Ectodermal cell (in vitro differentiated cells): ENCODE results near the gene TFDP1. TPM values are rescaled to one million over a fixed set of nuclear protein-coding genes. Genes with fewer than 3 reads are reported as not detected.

Source experiments
- H3K27ac ChIP-seq: 2 replicates; pipeline ENCODE4 v1.7.0; 2013; ENCODE audit warnings: mild to moderate bottlenecking, low read depth, low read length; ENCODE audit not compliant: insufficient read depth, poor library complexity, severe bottlenecking
- H3K27me3 ChIP-seq: 2 replicates; pipeline ENCODE4 v1.7.0; 2013; ENCODE audit warnings: mild to moderate bottlenecking, low read length; ENCODE audit not compliant: insufficient read depth, control insufficient read depth, poor library complexity, severe bottlenecking
- H3K36me3 ChIP-seq: one replicate; pipeline ENCODE4 v1.7.0; 2013; ENCODE audit warnings: low read length; ENCODE audit not compliant: control insufficient read depth, insufficient read depth
- H3K4me1 ChIP-seq: one replicate; pipeline ENCODE4 v1.7.0; 2013; ENCODE audit warnings: low read length; ENCODE audit not compliant: control insufficient read depth, insufficient read depth
- H3K4me3 ChIP-seq: 2 replicates; pipeline ENCODE4 v1.7.0; 2013; ENCODE audit warnings: low read depth, low read length, control low read depth; ENCODE audit not compliant: insufficient read depth
- H3K9me3 ChIP-seq: 2 replicates; pipeline ENCODE4 v1.7.0; 2013; ENCODE audit warnings: mild to moderate bottlenecking, low read length, moderate library complexity; ENCODE audit not compliant: control insufficient read depth
- WGBS, 2 experiments: methylation state at CpG; one replicate each; pipeline ENCODE4 v1.1.7; 2013; ENCODE audit warnings: missing lambda C conversion rate in 2 of 2; 5-methylcytosine and 5-hydroxymethylcytosine counted together
- polyA plus RNA-seq, 4 experiments: library from polyadenylated mRNA; stranded (reverse); fragments of 50-300 nt; gene quantifications; one replicate each; pipeline ENCODE4 v1.2.3, GENCODE V29; 2013

The TFDP1 gene
- 118 TPM for polyA plus RNA-seq (2013, experiment 1 of 4)
- polyA plus RNA-seq (2013, experiment 2 of 4): 108 TPM
- polyA plus RNA-seq (2013, experiment 3 of 4): 92.3 TPM
- polyA plus RNA-seq (2013, experiment 4 of 4): 96.5 TPM

GRCh38 chr13:113584205-113584869, at the start of gene TFDP1:
Gene TFDP1 (plus strand): TSS chr13:113584753. CDS start chr13:113585838, 1,085 bp downstream.
- Histone ChIP-seq H3K9me3 (no peaks in the 10 kb centered on the region), H3K4me1 (peaks cover 10% of the 10 kb centered on the region), H3K27ac (peak within 1 kb of the TSS; percentile 16), H3K4me3 (peak within 1 kb of the TSS; percentile 68), H3K27me3 (no peaks in the 10 kb centered on the region), H3K36me3 (peaks cover 8% of the 10 kb centered on the region)
- WGBS, 2 experiments: 5% methylated on average over 92 of the region's 92 CpGs

GRCh38 chr13:113535381-113535781, 49.2 kb upstream of the TFDP1 start:
- 96% methylated on average over 13 of the region's 13 CpGs for WGBS, 2 experiments
- no peak overlapping the region for H3K4me3 ChIP-seq
- H3K4me1 ChIP-seq: no peaks in the 10 kb centered on the region
- peaks cover 4% of the 10 kb centered on the region for H3K36me3 ChIP-seq
- no peak overlapping the region for H3K27ac ChIP-seq
- H3K9me3 ChIP-seq: no peaks in the 10 kb centered on the region
- H3K27me3 ChIP-seq: no peaks in the 10 kb centered on the region

- no peak overlapping the region for H3K4me3 ChIP-seq
- no peak overlapping the region for H3K27ac ChIP-seq
- no peaks in the 10 kb centered on the region for H3K9me3 ChIP-seq
- peaks cover 4% of the 10 kb centered on the region for H3K36me3 ChIP-seq
- WGBS, 2 experiments: 95 to 96% methylated on average over 18 of the region's 18 CpGs
- H3K27me3 ChIP-seq: no peaks in the 10 kb centered on the region
- H3K4me1 ChIP-seq: no peaks in the 10 kb centered on the region
These were observed 48.0 kb upstream of the TFDP1 start for GRCh38 chr13:113536461-113537110.

GRCh38 chr13:113537205-113537604, 47.3 kb upstream of the TFDP1 start:
- peaks cover 4% of the 10 kb centered on the region for H3K36me3 ChIP-seq
- WGBS, 2 experiments: 94% methylated on average over 19 of the region's 19 CpGs
- H3K27ac ChIP-seq: no peak overlapping the region
- no peak overlapping the region for H3K4me3 ChIP-seq
- H3K4me1 ChIP-seq: no peaks in the 10 kb centered on the region
- H3K9me3 ChIP-seq: no peaks in the 10 kb centered on the region
- H3K27me3 ChIP-seq: no peaks in the 10 kb centered on the region

GRCh38 chr13:113537909-113538688, 46.5 kb upstream of the TFDP1 start:
- no peaks in the 10 kb centered on the region for H3K4me1 ChIP-seq
- peaks cover 4% of the 10 kb centered on the region for H3K36me3 ChIP-seq
- no peaks in the 10 kb centered on the region for H3K27me3 ChIP-seq
- no peak overlapping the region for H3K27ac ChIP-seq
- H3K4me3 ChIP-seq: no peak overlapping the region
- WGBS, 2 experiments: 92 to 95% methylated on average over 21 of the region's 21 CpGs
- H3K9me3 ChIP-seq: no peaks in the 10 kb centered on the region

GRCh38 chr13:113538689-113539058, 45.9 kb upstream of the TFDP1 start:
- peaks cover 4% of the 10 kb centered on the region for H3K36me3 ChIP-seq
- H3K4me1 ChIP-seq: no peaks in the 10 kb centered on the region
- 94 to 95% methylated on average over 26 to 27 of the region's 28 CpGs for WGBS, 2 experiments
- H3K27ac ChIP-seq: no peak overlapping the region
- H3K27me3 ChIP-seq: no peaks in the 10 kb centered on the region
- no peak overlapping the region for H3K4me3 ChIP-seq
- H3K9me3 ChIP-seq: no peaks in the 10 kb centered on the region

- Histone ChIP-seq H3K27me3 (no peaks in the 10 kb centered on the region), H3K36me3 (peaks cover 4% of the 10 kb centered on the region)
- 97% methylated on average over 16 to 17 of the region's 18 CpGs for WGBS, 2 experiments
These were observed 45.4 kb upstream of the TFDP1 start for GRCh38 chr13:113539176-113539575.

GRCh38 chr13:113539822-113540221, 44.7 kb upstream of the TFDP1 start:
- peaks cover 4% of the 10 kb centered on the region for H3K36me3 ChIP-seq
- H3K4me3 ChIP-seq: no peak overlapping the region
- no peaks in the 10 kb centered on the region for H3K9me3 ChIP-seq
- no peaks in the 10 kb centered on the region for H3K27me3 ChIP-seq
- no peaks in the 10 kb centered on the region for H3K4me1 ChIP-seq
- WGBS, 2 experiments: 95% methylated on average over 15 of the region's 15 CpGs
- H3K27ac ChIP-seq: no peak overlapping the region

More at GRCh38 chr13:113539176-113539575, 45.4 kb upstream of the TFDP1 start:
- no peaks in the 10 kb centered on the region for H3K4me1 ChIP-seq
- H3K27ac ChIP-seq: no peak overlapping the region
- no peaks in the 10 kb centered on the region for H3K9me3 ChIP-seq
- no peak overlapping the region for H3K4me3 ChIP-seq

GRCh38 chr13:113540523-113540922, 44.0 kb upstream of the TFDP1 start:
- H3K27ac ChIP-seq: no peak overlapping the region
- H3K4me3 ChIP-seq: no peak overlapping the region
- peaks cover 4% of the 10 kb centered on the region for H3K4me1 ChIP-seq
- WGBS, 2 experiments: 90% methylated on average over 10 of the region's 10 CpGs
- H3K27me3 ChIP-seq: no peaks in the 10 kb centered on the region
- H3K9me3 ChIP-seq: no peaks in the 10 kb centered on the region
- H3K36me3 ChIP-seq: peaks cover 4% of the 10 kb centered on the region
